ENCODE results near the gene CCDC182.

Gene CCDC182

GRCh38 chr17:57756951-57757350 is 11.9 kb upstream of the CCDC182 start:
- DNase-seq = no peak

DNA sequence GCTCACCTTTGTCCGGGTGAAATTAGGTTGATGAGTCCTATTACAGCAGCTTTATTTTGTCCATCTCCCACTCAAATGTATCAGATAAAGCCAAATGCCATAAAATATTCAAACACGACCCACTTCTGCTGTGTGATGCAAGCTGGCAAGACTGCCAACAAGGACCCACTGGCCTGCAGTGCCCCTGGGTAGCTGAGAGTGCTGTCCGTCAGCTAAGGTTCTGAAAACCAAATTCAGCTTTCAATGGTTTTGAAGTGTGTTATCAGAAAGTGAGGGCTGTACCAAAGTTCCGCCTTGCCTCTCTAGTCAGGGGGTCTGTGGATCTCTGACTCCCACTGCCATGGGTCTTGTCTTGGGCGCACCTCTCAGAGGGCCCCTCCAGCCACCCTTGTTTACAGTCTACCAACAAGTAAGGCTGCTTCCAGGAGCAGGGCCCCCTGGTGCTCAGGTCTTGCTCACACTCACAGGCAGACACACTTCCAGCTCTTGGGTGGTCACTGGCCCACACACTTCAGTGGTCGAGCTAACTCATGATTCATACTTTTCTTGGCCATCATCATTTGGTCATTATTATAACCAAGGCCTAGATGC is 10.5 kb upstream of the CCDC182 start:
- DNase-seq = no peak

GRCh38 chr17:57752031-57752905 is 7.2 kb upstream of the CCDC182 start:
- no peak for DNase-seq

DNA sequence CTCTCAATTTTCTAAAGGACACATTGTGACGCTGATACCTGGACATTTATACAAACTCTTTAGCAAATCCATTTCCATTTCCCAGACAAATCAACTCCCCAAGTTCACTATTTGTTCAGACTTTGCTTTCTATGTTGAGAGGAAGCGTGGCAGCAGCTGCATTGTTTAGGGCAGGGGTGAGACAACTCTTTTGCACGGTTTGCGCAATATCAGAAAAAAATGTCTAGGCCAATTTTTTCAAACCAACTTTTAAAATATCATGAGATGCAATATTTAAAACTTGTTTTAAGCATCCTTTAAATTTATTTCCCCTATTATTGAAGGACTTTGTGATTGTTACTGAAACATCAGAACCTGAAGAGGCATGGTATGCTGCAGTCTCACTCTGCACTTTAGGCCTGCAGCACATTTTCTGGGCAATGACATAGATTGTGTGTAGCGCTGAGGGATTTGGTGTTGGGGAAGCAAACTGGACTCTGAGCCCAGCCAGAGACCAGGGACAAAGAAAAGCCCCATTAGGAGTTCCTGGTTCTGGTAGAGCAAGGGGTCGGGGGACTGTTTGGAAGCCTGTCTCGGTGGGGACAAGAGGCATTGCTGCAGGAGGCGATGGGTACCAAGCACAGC is 6.4 kb upstream of the CCDC182 start:
- no peak for DNase-seq

DNA sequence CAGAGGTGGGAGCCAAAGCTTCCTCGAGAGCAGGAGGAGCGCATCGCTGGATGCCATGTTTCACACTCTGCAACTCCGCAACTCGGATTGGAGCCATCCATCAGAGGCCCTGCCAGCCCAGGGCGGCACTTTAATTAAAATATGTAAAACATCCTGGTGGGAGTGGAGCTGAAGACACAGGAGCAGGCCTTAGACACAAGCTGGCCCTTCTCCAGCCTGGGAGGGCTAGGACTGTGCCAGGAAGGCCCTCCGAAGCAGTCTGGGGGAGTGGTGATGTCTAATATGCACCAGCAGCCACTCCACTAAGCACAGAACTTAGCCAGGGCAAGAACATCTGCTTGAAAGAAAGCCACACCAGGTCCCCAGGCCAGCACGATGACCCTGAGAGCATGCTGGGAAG is 5.8 kb upstream of the CCDC182 start:
- no peak for DNase-seq

GRCh38 chr17:57750109-57750871 is 5.2 kb upstream of the CCDC182 start:
- DNase-seq = no peak

- no peak for DNase-seq
These were observed 4.6 kb upstream of the CCDC182 start for GRCh38 chr17:57749701-57750100.

DNA sequence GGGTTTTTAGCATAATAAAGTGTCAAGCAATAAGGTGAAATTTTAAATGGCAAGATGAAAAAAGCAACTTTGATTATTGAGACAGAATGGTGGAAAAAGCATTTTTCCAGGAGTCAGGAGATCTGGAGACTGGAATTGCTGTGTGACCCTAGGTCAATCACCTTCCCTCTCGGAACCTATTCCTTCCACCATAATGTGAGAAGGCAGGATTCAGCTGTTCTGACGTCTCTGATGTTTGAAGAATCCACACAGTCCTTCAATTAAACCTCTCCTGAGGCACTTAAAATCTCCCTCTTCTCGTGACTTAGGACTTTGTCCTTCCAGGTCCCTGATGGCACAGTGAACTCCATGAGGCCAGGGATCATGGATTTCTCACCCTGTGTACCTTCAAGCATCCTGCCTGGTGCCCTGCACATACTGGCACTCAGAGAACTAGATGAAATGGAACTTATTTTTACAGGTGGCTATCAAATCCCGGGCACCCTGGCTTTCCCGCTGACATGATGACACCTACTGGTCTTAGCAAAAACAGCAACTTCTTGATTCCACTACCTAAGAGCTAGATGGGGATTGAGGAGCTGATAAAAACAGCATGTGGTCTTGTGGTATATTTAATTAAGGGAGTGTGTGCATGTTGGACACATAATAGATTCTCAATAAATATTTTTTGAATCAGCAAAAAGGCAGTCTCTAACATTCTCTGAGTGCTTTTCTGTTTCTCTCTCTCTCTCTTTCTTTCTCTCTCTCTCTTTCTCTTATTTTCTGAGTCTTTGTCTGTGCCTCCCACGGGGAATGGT is 2.3 kb upstream of the CCDC182 start:
- DNase-seq = peak; percentile 4

GRCh38 chr17:57746221-57746620 is 1.1 kb upstream of the CCDC182 start:
- no peak for DNase-seq

DNA sequence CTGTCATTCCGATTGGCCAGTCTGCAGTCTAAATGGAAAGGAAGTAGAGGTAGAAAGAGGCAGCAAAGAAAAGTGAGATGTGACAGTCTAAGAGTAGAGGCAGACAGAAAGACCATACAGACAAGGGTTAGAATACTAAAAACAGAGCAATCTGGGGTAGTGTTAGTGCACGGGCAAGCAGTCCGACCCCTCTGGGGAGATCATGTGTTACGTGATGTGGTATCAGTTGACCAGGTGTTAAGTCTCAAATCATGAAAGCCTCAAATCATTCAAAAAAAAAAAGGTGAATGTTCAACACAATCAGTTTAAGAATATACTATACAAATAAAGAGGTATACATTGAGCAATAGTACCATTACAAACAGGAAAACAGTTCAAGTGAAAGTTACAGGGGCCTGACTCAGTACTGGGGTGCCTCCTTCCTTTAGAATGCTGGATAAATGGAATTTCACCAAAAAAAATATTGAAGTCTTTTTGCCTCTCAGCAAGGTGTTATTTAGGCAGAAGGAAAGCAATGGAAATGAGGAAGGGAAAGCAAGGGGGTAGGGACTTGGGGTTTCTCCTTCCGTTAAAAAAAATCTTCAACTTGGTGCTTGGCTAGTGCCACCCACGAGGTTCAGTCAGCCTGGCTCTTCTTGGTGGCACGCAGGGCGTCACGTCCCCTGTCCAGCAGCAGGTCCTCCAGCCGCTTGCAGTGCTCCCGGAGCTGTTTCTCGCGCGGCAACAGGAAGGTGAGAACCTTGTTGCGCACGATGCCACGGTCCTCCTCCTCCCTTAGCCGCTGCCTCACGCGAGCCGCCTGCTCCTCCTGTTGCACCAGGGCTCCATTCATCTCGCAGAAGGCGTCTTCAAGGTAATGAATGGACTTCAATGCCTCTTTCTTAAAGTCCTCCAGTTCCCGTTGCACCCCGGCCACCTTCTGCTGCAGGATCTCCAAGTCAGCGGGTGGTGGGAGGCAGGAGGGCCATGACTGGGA is 616 bp downstream of the CCDC182 start:
- no peak for DNase-seq

- no peak for DNase-seq
These were observed 4.9 kb downstream of the CCDC182 start for GRCh38 chr17:57740235-57740528.

DNA sequence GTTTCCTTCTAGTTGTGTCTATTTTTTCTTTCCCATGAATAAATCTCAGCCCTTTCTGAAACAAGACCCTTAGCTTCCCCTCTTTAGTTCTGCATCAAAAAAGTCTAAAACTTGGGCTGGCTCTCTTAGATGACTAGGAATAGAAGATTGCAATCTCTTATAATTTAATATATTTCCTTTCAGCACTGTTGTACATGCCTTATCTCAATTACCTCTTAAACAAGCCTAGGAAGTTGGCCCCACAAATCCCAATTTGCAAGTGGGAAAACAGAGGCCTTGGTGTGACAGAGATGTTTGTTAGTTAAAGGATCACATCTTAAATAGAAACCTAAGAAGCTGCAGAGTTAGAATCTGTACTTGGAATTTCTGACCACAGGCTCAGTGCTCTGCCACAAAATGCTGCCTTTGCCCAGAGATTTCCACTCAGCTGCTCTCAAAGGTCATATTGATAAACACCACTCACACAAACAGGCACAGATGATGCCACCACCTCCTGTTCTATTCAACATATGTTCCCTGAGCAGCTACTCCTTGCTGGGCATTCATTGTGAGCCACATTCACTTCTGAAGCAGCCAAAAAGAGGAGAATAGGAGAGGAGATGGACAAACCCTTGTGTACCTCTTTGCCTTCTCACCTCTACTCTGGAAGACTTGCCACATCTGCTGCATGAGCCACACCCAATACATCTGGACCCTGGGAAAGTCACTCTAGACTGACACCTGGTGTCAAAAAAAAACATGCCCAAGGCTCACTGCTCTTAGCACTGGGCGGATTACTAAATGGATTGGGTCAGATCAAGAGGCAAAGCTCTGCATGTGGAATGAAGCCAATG is 5.5 kb downstream of the CCDC182 start:
- no peak for DNase-seq

DNA sequence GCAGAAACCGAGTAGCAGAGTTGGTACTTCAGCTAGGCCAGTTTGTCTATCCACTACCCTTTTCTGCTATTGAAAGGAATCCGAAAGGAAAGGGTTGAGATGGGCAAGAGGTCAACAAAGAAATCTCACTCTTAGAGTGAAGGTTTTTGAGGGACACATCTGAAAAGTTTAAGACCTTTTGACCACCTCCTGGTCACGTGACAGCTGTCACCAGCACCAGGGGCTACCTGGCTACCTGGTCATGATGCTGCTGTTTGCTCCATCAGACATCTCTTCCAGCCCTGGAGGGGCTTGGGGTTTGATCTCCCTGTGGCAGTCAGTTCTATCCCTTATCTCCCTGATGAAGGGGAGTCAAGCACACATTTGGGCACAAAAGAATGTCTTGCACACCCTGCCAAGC is 7.6 kb downstream of the CCDC182 start:
- no peak for DNase-seq

DNA sequence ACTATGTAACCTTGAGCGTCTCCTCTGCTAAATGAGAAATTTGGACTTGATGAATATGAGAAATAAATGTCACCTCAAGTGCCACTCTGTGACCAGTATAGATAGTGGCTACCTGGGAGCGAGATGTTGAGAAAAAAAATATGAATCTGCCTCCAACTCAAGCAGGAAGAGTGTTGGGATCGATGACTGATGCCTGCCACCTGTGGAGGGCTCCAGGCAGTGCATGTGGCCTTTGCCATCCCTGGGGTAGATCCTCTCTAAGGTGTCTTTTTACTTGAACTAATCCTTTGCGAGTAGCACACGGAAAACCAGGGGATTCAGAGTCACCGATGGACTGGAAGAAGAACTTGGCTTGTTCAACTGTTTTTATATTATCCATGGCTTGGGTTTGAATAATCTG is 9.4 kb downstream of the CCDC182 start:
- no peak for DNase-seq

- DNase-seq = no peak
These were observed 9.9 kb downstream of the CCDC182 start for GRCh38 chr17:57735230-57735629.

GRCh38 chr17:57733085-57733484 is 12.0 kb downstream of the CCDC182 start:
- DNase-seq = no peak

- DNase-seq = no peak
These were observed 13.0 kb downstream of the CCDC182 start for GRCh38 chr17:57732062-57732461.

DNA sequence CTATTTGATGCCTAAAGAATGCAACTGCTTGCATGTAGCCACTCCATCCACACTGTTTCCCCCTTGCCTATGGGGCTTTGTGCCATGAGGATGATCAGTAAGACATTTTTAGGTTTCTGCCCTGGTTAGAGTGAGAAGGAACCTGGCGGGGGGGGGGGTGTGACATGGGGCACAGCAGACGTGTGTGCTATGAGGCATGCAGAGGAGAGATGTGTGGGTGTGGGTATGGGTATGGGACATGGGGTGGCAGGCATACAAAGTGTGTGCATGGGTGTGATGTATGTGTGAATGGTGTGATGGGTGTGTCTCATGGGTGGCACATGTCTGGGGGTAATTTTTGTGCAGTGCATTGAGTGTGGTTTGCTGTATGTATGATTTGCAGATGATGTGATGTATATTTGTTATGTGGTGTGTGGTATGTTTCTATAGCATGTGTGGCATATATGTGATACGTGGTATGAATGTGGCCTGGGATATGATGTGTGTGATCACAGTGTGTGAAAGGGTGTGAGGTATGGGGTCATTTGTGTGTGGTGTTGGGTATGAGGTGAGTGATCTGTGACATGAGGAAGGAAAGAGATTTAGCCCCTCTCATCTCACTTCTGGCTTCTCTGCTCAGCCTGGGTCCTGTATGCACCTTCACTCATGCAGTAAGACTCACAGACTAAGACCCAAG is 14.9 kb downstream of the CCDC182 start:
- DNase-seq = no peak

DNA sequence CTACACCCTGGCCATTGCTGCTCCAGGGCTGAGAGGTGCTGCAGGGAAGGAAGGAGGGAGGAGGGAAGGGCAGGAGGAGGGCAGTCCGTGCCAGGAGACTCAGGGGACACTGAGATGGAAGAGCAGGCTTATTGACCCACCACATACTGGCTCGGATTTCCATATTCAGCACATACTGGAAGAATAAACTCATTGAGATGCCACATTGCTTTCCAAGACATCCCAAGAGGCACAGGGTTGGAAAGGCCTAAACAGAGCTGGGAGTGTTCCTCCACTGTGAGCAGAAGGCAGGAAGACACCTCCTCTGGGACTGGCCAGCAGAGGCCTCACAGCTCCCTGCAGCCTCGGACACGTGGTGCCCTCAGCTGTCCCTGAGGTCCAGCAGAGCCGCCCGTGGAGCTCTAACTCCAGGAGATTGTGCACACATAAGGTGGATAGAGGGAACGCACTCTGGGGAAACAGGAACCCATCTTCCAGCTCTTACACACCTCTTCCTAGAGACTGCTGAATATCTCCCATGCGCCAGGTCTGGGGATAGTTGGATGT is 17.4 kb downstream of the CCDC182 start:
- DNase-seq = no peak

DNA sequence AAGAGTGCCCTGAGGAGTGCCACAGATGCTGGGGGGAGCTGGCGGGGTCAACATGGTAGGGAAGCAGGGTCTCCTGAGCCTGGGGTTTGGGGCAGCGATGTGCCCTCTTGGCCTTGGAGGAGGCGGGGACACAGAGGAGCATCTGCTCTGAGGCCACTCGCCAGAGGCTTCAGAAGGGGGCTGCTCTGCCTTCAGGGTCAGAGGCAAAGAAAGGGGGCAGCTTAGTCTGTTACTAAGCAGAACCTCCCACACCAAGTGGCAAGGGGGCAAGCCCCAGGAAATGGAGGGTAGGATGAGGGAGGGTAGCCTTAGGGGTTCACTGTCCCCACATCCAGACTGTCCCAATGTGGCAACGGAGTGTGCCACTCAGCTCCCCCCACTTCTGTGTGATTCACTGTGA is 18.3 kb downstream of the CCDC182 start:
- DNase-seq = no peak

Data from T-helper 9 cell (primary cell).